HepG2 (cell line): Measurements from ENCODE around the gene DHX16. TPM values are rescaled to one million over a fixed set of nuclear protein-coding genes. Genes with fewer than 3 reads are reported as not detected.

Source experiments
- MATR3 ChIP-seq: sonication (generic); formaldehyde crosslinking; IDR thresholded peaks from 2 replicates; pipeline ENCODE4 v1.4.0; 2020; ENCODE audit warnings: missing genetic modification reagents
- MXD4 ChIP-seq: IDR thresholded peaks from 2 replicates; pipeline ENCODE4 v1.6.1; 2016; ENCODE audit warnings: mild to moderate bottlenecking, missing biosample characterization, missing genetic modification reagents
- NFATC3 ChIP-seq: sonication (generic); formaldehyde crosslinking; IDR thresholded peaks from 2 replicates; pipeline ENCODE4 v1.5.1; 2020; ENCODE audit warnings: mild to moderate bottlenecking, missing genetic modification reagents
- ZC3H13 ChIP-seq: sonication (generic); formaldehyde crosslinking; IDR thresholded peaks from 2 replicates; pipeline ENCODE4 v1.8.1; 2023; ENCODE audit warnings: mild to moderate bottlenecking, missing genetic modification reagents, moderate library complexity
- ZFP37 ChIP-seq: sonication (generic); formaldehyde crosslinking; IDR thresholded peaks from 2 replicates; pipeline ENCODE4 v1.4.0; 2020; ENCODE audit warnings: missing genetic modification reagents, borderline replicate concordance
- ZNF143 ChIP-seq: sonication (generic); formaldehyde crosslinking; IDR thresholded peaks from 2 replicates; pipeline ENCODE4 v1.4.0; 2020; ENCODE audit warnings: missing genetic modification reagents
- ZNF282 ChIP-seq: fragments of 450-650 bp; IDR thresholded peaks from 2 replicates; pipeline ENCODE4 v1.6.1; 2018; ENCODE audit not compliant: partially characterized antibody
- ZNF318 ChIP-seq: sonication (generic); formaldehyde crosslinking; IDR thresholded peaks from 2 replicates; pipeline ENCODE4 v1.4.0; 2020; ENCODE audit warnings: mild to moderate bottlenecking, missing genetic modification reagents
- ZNF512 ChIP-seq: sonication (generic); formaldehyde crosslinking; IDR thresholded peaks from 2 replicates; pipeline ENCODE4 v1.4.0; 2020; ENCODE audit warnings: mild to moderate bottlenecking, missing genetic modification reagents
- polyA plus RNA-seq, 8 experiments: library from polyadenylated mRNA; depleted of rRNA in 3 of 8; stranded (reverse) in 7 of 8; unstranded in 1 of 8; fragments of >200 nt; fragmentation: Illumina TruSeq in 4 of 8; extraction: Trizol in 4 of 8; gene quantifications; 2 replicates each; pipeline versions ENCODE4 v1.2.1 to v1.2.3, GENCODE V29; 2011 to 2016; ENCODE audit warnings: low read depth in 4 of 8, missing spikeins in 1 of 8, mixed read lengths in 1 of 8; ENCODE audit not compliant: insufficient read depth in 1 of 8
- total RNA-seq, 5 experiments: library from RNA; depleted of rRNA; stranded (reverse); fragments of >200 nt; fragmentation: Illumina TruSeq; extraction: Trizol; gene quantifications; 2 replicates each; pipeline ENCODE4 v1.2.3, GENCODE V29; 2016; ENCODE audit warnings: low read depth in 1 of 5
- TF ChIP-seq, protein P1 (sequence below): IDR thresholded peaks from 2 replicates; pipeline ENCODE4 v1.6.1; 2016; ENCODE audit warnings: low read depth, missing genetic modification reagents, missing compliant biosample characterization

The DHX16 gene
- total and polyA plus RNA-seq, 2 of the 13 experiments (the other 11 are each of a cell fraction or from before 2014, with no cell fraction given) = 57.0 to 58.5 TPM

DNA sequence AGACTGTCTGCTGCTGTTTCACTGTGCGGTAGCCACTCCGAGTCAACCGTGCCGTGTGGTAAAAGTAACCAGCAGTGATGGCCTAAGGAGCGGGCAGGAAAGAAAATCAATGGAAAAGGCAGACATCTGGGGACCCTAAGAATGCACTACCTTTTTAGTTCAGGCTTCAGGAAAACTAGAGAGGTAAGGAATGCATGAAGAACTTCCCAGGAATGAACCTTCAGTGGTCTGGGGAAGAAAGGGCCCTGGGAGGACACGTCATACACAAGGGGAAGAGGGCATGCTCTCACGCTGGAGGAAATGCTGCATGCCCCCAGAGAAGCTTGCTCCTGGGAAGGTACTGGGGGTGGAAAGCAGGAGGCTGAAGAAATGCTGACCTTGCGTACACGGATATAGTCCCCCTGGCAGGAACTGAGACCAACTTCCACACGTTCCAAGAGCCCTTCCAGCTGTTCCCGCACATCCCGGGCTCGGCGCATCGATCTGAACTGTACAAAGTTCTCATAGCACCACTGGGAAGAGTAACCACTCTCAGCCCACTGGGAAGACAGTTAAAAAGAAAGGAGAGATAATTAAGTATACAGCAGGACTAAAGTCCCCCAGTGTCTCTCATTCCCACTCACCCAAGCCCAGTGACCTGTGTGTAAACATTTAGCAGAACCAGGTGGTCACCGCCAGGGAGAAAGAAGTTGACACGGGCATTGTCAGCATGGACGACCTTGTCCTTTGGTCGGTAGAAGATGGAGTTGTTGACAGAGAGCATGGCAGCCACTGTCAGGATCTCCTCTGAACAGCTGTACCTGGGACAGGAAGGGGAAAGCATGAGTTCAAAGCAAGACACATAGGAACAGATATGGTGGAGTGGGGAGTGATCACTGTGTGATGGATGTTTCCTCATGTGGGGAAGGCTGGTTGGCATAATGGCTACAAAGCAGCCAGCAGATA is 17.7 kb downstream of the DHX16 start (continued):
- TF ChIP-seq ZNF318 (peak; percentile 75; the same call in 1 of the 2 replicates), ZFP37 (CRISPR knock-in tag) (no peak), NFATC3 (CRISPR knock-in tag) (no peak), ZC3H13 (CRISPR knock-in tag) (peak; percentile 64; the same call in 1 of the 2 replicates), MATR3 (CRISPR knock-in tag) (no peak), ZNF143 (CRISPR knock-in tag) (no peak; the same call in 1 of the 2 replicates), ZNF282 (no peak), ZNF512 (no peak), MXD4 (CRISPR knock-in tag) (peak; percentile 96)
- TF ChIP-seq, protein P1, sequence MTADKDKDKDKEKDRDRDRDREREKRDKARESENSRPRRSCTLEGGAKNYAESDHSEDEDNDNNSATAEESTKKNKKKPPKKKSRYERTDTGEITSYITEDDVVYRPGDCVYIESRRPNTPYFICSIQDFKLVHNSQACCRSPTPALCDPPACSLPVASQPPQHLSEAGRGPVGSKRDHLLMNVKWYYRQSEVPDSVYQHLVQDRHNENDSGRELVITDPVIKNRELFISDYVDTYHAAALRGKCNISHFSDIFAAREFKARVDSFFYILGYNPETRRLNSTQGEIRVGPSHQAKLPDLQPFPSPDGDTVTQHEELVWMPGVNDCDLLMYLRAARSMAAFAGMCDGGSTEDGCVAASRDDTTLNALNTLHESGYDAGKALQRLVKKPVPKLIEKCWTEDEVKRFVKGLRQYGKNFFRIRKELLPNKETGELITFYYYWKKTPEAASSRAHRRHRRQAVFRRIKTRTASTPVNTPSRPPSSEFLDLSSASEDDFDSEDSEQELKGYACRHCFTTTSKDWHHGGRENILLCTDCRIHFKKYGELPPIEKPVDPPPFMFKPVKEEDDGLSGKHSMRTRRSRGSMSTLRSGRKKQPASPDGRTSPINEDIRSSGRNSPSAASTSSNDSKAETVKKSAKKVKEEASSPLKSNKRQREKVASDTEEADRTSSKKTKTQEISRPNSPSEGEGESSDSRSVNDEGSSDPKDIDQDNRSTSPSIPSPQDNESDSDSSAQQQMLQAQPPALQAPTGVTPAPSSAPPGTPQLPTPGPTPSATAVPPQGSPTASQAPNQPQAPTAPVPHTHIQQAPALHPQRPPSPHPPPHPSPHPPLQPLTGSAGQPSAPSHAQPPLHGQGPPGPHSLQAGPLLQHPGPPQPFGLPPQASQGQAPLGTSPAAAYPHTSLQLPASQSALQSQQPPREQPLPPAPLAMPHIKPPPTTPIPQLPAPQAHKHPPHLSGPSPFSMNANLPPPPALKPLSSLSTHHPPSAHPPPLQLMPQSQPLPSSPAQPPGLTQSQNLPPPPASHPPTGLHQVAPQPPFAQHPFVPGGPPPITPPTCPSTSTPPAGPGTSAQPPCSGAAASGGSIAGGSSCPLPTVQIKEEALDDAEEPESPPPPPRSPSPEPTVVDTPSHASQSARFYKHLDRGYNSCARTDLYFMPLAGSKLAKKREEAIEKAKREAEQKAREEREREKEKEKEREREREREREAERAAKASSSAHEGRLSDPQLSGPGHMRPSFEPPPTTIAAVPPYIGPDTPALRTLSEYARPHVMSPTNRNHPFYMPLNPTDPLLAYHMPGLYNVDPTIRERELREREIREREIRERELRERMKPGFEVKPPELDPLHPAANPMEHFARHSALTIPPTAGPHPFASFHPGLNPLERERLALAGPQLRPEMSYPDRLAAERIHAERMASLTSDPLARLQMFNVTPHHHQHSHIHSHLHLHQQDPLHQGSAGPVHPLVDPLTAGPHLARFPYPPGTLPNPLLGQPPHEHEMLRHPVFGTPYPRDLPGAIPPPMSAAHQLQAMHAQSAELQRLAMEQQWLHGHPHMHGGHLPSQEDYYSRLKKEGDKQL (CRISPR knock-in tag) = peak; percentile 73; the same call in 1 of the 2 replicates
